Liver (tissue), 3 donors: ENCODE results near the gene IQCK.

Experiments used
- ATF3 ChIP-seq: IDR thresholded peaks from 2 replicates; pipeline ENCODE4 v1.6.1; 2016; ENCODE audit warnings: antibody characterized with exemption
- GABPA ChIP-seq, 2 donors: IDR thresholded peaks in 1 of 2; conservative IDR thresholded peaks in 1 of 2; 2 replicates each; pipeline ENCODE4 v1.6.1; 2016; ENCODE audit warnings: antibody characterized with exemption in 2 of 2, mild to moderate bottlenecking in 1 of 2, moderate library complexity in 1 of 2
- MAX ChIP-seq: IDR thresholded peaks from 2 replicates; pipeline ENCODE4 v1.6.1; 2016; ENCODE audit warnings: antibody characterized with exemption
- RAD21 ChIP-seq, 2 donors: IDR thresholded peaks; 2 replicates each; pipeline ENCODE4 v1.6.1; 2016; ENCODE audit warnings: antibody characterized with exemption in 2 of 2, mild to moderate bottlenecking in 2 of 2
- TF ChIP-seq, protein P1 (sequence below): fragments of 150-350 bp; IDR thresholded peaks from 2 replicates; pipeline ENCODE4 v1.5.1; 2017; ENCODE audit warnings: improper control_type of control experiment, low read depth, low read length; ENCODE audit not compliant: missing input control
- TF ChIP-seq, protein P2 (sequence below): IDR thresholded peaks from 2 replicates; pipeline ENCODE4 v1.6.1; 2016; ENCODE audit warnings: antibody characterized with exemption, mild to moderate bottlenecking
- donor health status: healthy.
- donor health status: healthy.

GRCh38 chr16:19781226-19781625 lies 63.2 kb downstream of the IQCK start:
- TF ChIP-seq, protein P1, sequence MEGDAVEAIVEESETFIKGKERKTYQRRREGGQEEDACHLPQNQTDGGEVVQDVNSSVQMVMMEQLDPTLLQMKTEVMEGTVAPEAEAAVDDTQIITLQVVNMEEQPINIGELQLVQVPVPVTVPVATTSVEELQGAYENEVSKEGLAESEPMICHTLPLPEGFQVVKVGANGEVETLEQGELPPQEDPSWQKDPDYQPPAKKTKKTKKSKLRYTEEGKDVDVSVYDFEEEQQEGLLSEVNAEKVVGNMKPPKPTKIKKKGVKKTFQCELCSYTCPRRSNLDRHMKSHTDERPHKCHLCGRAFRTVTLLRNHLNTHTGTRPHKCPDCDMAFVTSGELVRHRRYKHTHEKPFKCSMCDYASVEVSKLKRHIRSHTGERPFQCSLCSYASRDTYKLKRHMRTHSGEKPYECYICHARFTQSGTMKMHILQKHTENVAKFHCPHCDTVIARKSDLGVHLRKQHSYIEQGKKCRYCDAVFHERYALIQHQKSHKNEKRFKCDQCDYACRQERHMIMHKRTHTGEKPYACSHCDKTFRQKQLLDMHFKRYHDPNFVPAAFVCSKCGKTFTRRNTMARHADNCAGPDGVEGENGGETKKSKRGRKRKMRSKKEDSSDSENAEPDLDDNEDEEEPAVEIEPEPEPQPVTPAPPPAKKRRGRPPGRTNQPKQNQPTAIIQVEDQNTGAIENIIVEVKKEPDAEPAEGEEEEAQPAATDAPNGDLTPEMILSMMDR, result no peak
- TF ChIP-seq ATF3 (no peak), RAD21 (IDR thresholded peaks at IDR 0.05) (no peak), GABPA (IDR thresholded peaks at IDR 0.05 in 1 of 2, conservative IDR thresholded peaks at IDR 0.05 in 1 of 2) (no peak), MAX (no peak)
- TF ChIP-seq, protein P2, sequence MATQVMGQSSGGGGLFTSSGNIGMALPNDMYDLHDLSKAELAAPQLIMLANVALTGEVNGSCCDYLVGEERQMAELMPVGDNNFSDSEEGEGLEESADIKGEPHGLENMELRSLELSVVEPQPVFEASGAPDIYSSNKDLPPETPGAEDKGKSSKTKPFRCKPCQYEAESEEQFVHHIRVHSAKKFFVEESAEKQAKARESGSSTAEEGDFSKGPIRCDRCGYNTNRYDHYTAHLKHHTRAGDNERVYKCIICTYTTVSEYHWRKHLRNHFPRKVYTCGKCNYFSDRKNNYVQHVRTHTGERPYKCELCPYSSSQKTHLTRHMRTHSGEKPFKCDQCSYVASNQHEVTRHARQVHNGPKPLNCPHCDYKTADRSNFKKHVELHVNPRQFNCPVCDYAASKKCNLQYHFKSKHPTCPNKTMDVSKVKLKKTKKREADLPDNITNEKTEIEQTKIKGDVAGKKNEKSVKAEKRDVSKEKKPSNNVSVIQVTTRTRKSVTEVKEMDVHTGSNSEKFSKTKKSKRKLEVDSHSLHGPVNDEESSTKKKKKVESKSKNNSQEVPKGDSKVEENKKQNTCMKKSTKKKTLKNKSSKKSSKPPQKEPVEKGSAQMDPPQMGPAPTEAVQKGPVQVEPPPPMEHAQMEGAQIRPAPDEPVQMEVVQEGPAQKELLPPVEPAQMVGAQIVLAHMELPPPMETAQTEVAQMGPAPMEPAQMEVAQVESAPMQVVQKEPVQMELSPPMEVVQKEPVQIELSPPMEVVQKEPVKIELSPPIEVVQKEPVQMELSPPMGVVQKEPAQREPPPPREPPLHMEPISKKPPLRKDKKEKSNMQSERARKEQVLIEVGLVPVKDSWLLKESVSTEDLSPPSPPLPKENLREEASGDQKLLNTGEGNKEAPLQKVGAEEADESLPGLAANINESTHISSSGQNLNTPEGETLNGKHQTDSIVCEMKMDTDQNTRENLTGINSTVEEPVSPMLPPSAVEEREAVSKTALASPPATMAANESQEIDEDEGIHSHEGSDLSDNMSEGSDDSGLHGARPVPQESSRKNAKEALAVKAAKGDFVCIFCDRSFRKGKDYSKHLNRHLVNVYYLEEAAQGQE, result no peak
